ENCODE results near the gene TNFSF11. TPM values are rescaled to one million over a fixed set of nuclear protein-coding genes. Genes with fewer than 3 reads are reported as not detected.

Gene TNFSF11
- total and polyA plus RNA-seq, 2 donors (not counting 1 experiment from before 2014, with no cell fraction given): not detected

DNA sequence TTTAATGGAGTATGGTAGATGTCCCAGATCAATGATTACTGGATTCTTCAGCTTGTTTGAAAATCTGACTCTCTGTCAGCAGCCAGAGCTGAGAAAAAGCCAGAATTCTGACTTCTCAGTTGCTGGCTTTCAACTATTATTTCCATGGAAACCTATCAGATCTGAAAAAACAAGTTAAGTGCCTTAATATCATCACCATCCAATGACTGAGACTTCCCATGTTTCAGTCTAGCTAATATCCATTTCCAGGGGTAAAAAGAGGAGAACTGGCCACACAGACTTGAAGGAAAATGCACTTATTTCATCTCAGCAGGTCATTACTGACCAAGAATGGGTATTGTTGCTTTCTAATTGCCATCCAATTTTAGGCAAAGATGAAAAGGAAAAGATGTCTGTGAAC is 75.2 kb downstream of the TNFSF11 start:
- Histone ChIP-seq H3K79me2 (ENCODE audit: control insufficient read depth, insufficient read depth, low read length) (no peaks in the 10 kb centered on the region), H3K4me2 (replicated peaks; ENCODE audit: low read depth, low read length, poor library complexity, severe bottlenecking) (no peak overlapping the region), H3K9ac (ENCODE audit: low read length) (no peak overlapping the region), H3K27ac (ENCODE audit: low read length in 2 of 2) (no peak overlapping the region), H3K4me3 (ENCODE audit: control extremely low read depth in 1 of 5, extremely low read depth in 1 of 5, insufficient read depth in 1 of 5, low read depth in 2 of 5, low read length in 4 of 5) (no peak overlapping the region), H2AFZ (ENCODE audit: insufficient read depth, low read depth, low read length, poor library complexity, severe bottlenecking) (no peak overlapping the region), H4K20me1 (ENCODE audit: control insufficient read depth, insufficient read depth, low read length, poor library complexity, severe bottlenecking) (no peaks in the 10 kb centered on the region), H3K9me3 (ENCODE audit: control extremely low read depth in 1 of 3, control insufficient read depth in 2 of 3, insufficient read depth in 1 of 3, low read length in 2 of 3) (no peaks in the 10 kb centered on the region), H3K36me3 (replicated peaks in 1 of 2; ENCODE audit: control extremely low read depth in 1 of 2, control insufficient read depth in 1 of 2, extremely low read depth in 1 of 2, insufficient read depth in 2 of 2, low read length in 1 of 2) (no peaks in the 10 kb centered on the region), H3K4me1 (ENCODE audit: control insufficient read depth in 2 of 2, insufficient read depth in 2 of 2, low read length in 2 of 2) (no peaks in the 10 kb centered on the region), H3K27me3 (replicated peaks in 1 of 4; ENCODE audit: control extremely low read depth in 1 of 4, control insufficient read depth in 3 of 4, insufficient read depth in 4 of 4, low read length in 3 of 4) (peaks cover 0 to 8% (median 4%) of the 10 kb centered on the region in 4 experiments)
- Mint-ChIP-seq H3K4me3 (no peak overlapping the region), H3K27me3 (peaks cover 30% of the 10 kb centered on the region), H3K9me3 (ENCODE audit: insufficient read depth) (no peaks in the 10 kb centered on the region), H3K27ac (no peak overlapping the region), H3K4me1 (no peaks in the 10 kb centered on the region)
- DNase-seq (no peak), ATAC-seq (ENCODE audit: low read depth) (no peak)
- ChIA-PET CTCF (no interaction called here), POLR2A (no interaction called here)
- TF ChIP-seq EZH2 (IDR thresholded peaks at IDR 0.05; ENCODE audit: borderline replicate concordance, insufficient read depth, low read depth, low read length, poor library complexity, severe bottlenecking): no peak
- TF ChIP-seq, protein P1, sequence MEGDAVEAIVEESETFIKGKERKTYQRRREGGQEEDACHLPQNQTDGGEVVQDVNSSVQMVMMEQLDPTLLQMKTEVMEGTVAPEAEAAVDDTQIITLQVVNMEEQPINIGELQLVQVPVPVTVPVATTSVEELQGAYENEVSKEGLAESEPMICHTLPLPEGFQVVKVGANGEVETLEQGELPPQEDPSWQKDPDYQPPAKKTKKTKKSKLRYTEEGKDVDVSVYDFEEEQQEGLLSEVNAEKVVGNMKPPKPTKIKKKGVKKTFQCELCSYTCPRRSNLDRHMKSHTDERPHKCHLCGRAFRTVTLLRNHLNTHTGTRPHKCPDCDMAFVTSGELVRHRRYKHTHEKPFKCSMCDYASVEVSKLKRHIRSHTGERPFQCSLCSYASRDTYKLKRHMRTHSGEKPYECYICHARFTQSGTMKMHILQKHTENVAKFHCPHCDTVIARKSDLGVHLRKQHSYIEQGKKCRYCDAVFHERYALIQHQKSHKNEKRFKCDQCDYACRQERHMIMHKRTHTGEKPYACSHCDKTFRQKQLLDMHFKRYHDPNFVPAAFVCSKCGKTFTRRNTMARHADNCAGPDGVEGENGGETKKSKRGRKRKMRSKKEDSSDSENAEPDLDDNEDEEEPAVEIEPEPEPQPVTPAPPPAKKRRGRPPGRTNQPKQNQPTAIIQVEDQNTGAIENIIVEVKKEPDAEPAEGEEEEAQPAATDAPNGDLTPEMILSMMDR (IDR thresholded peaks at IDR 0.05): no peak
- intact Hi-C loops (cut with micrococcal nuclease): no loop called here

DNA sequence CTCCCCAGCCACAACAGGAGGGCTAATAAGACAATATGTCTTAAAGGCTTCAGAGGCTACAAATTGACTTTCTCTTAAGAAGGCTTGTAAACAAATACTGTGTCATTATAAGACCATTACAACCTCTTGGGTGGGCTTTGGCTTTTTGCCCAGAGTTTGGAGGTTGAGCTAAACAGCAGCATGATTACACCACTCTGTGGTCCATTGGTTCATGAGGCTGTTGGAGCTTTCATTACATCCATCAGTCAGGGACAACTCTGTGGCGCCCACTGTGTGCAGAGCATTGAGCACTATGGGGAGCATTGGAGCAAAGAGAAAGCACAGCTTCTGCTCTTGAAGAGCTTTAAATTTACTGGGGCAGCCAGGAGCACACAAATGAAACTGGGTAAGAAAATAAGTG is 75.9 kb downstream of the TNFSF11 start:
- ChIA-PET POLR2A (no interaction called here), CTCF (no interaction called here)
- Histone ChIP-seq H2AFZ (ENCODE audit: insufficient read depth, low read depth, low read length, poor library complexity, severe bottlenecking) (no peak overlapping the region), H3K4me2 (replicated peaks; ENCODE audit: low read depth, low read length, poor library complexity, severe bottlenecking) (no peak overlapping the region), H3K79me2 (ENCODE audit: control insufficient read depth, insufficient read depth, low read length) (no peaks in the 10 kb centered on the region), H3K36me3 (replicated peaks in 1 of 2; ENCODE audit: control extremely low read depth in 1 of 2, control insufficient read depth in 1 of 2, extremely low read depth in 1 of 2, insufficient read depth in 2 of 2, low read length in 1 of 2) (no peaks in the 10 kb centered on the region), H3K27ac (ENCODE audit: low read length in 2 of 2) (no peak overlapping the region), H3K9me3 (ENCODE audit: control extremely low read depth in 1 of 3, control insufficient read depth in 2 of 3, insufficient read depth in 1 of 3, low read length in 2 of 3) (no peaks in the 10 kb centered on the region), H3K27me3 (replicated peaks in 1 of 4; ENCODE audit: control extremely low read depth in 1 of 4, control insufficient read depth in 3 of 4, insufficient read depth in 4 of 4, low read length in 3 of 4) (peaks cover 0 to 8% (median 4%) of the 10 kb centered on the region in 4 experiments), H3K4me3 (ENCODE audit: control extremely low read depth in 1 of 5, extremely low read depth in 1 of 5, insufficient read depth in 1 of 5, low read depth in 2 of 5, low read length in 4 of 5) (no peak overlapping the region), H3K4me1 (ENCODE audit: control insufficient read depth in 2 of 2, insufficient read depth in 2 of 2, low read length in 2 of 2) (no peaks in the 10 kb centered on the region), H4K20me1 (ENCODE audit: control insufficient read depth, insufficient read depth, low read length, poor library complexity, severe bottlenecking) (no peaks in the 10 kb centered on the region), H3K9ac (ENCODE audit: low read length) (no peak overlapping the region)
- Mint-ChIP-seq H3K9me3 (ENCODE audit: insufficient read depth) (no peaks in the 10 kb centered on the region), H3K4me1 (no peaks in the 10 kb centered on the region), H3K27ac (no peak overlapping the region), H3K27me3 (peaks cover 31% of the 10 kb centered on the region), H3K4me3 (no peak overlapping the region)
- no peak for DNase-seq
- ATAC-seq (ENCODE audit: low read depth): no peak
- intact Hi-C loops (cut with micrococcal nuclease): no loop called here
- WGBS (ENCODE audit: insufficient coverage): no CpG with 5 or more reads among the region's 1 CpG
- TF ChIP-seq, protein P1 (IDR thresholded peaks at IDR 0.05): no peak
- no peak for TF ChIP-seq EZH2 (IDR thresholded peaks at IDR 0.05; ENCODE audit: borderline replicate concordance, insufficient read depth, low read depth, low read length, poor library complexity, severe bottlenecking)
